HG03469 (cell line): Measurements from ENCODE around the gene VGLL2.
"Not testable (repeated sequence)": the region's sequence is repeated elsewhere in the genome, so short reads cannot be mapped to it uniquely, and the experiment has no call there.

Experiments
- ATAC-seq: cut with Tn5 transposase; IDR thresholded peaks from one replicate; pipeline ENCODE4 v1.9.1; 2021; ENCODE audit warnings: mild to moderate bottlenecking, moderate library complexity, moderate number of reproducible peaks; ENCODE audit not compliant: unreplicated experiment

The VGLL2 gene

GRCh38 chr6:117265410-117266256, at the start of gene VGLL2:
Gene VGLL2, plus strand, starts transcription at chr6:117265558. Its CDS starts 206 bp downstream, at chr6:117265764.
- no peak for ATAC-seq

GRCh38 chr6:117222861-117223260, 42.5 kb upstream of the VGLL2 start:
- no peak for ATAC-seq

GRCh38 chr6:117226778-117227177, 38.6 kb upstream of the VGLL2 start:
- no peak for ATAC-seq

GRCh38 chr6:117227245-117227962, 38.0 kb upstream of the VGLL2 start:
- no peak for ATAC-seq

- no peak for ATAC-seq
Measured at GRCh38 chr6:117228202-117228601, 37.2 kb upstream of the VGLL2 start.

GRCh38 chr6:117229870-117230269, 35.5 kb upstream of the VGLL2 start:
- no peak for ATAC-seq

- no peak for ATAC-seq
Measured at GRCh38 chr6:117231466-117231865, 33.9 kb upstream of the VGLL2 start.

GRCh38 chr6:117232196-117232595, 33.2 kb upstream of the VGLL2 start:
- ATAC-seq, result no peak

- no peak for ATAC-seq
Measured at GRCh38 chr6:117233145-117233544, 32.2 kb upstream of the VGLL2 start.

- no peak for ATAC-seq
Measured at GRCh38 chr6:117237561-117237960, 27.8 kb upstream of the VGLL2 start.

GRCh38 chr6:117244571-117244970, 20.8 kb upstream of the VGLL2 start:
- ATAC-seq, result not testable (repeated sequence)

- ATAC-seq, result not testable (repeated sequence)
Measured at GRCh38 chr6:117244979-117245378, 20.4 kb upstream of the VGLL2 start.

- no peak for ATAC-seq
Measured at GRCh38 chr6:117253785-117254184, 11.6 kb upstream of the VGLL2 start.

GRCh38 chr6:117262799-117263198, 2.6 kb upstream of the VGLL2 start:
- no peak for ATAC-seq

GRCh38 chr6:117263353-117263927, 1.9 kb upstream of the VGLL2 start:
- ATAC-seq, result no peak

- ATAC-seq, result no peak
Measured at GRCh38 chr6:117264369-117264691, 1.0 kb upstream of the VGLL2 start.

GRCh38 chr6:117264692-117265409, 507 bp upstream of the VGLL2 start:
- ATAC-seq, result no peak

- no peak for ATAC-seq
Measured at GRCh38 chr6:117266257-117267053, 1.1 kb downstream of the VGLL2 start.

- ATAC-seq, result no peak
Measured at GRCh38 chr6:117267054-117267347, 1.6 kb downstream of the VGLL2 start.

- no peak for ATAC-seq
Measured at GRCh38 chr6:117267766-117268534, 2.6 kb downstream of the VGLL2 start.
